ENCODE measurements around the gene IL32. TPM values are rescaled to one million over a fixed set of nuclear protein-coding genes. Genes with fewer than 3 reads are reported as not detected.
"Not testable (repeated sequence)": the region's sequence is repeated elsewhere in the genome, so short reads cannot be mapped to it uniquely, and the experiment has no call there.

The IL32 gene
- total and polyA plus RNA-seq, 4 donors: 18.2 to 137 (median 50.9) TPM

- no peak overlapping the region for H3K4me3 ChIP-seq (ENCODE audit: low read length in 2 of 2)
- H3K27ac ChIP-seq (ENCODE audit: low read depth in 1 of 2, low read length in 2 of 2): no peak overlapping the region
- no peaks in the 10 kb centered on the region for H3K27me3 ChIP-seq (ENCODE audit: control insufficient read depth in 1 of 2, insufficient read depth in 2 of 2, low read length in 1 of 2)
- 81 to 84% methylated on average over 7 of the region's 7 CpGs for WGBS, 2 donors
- ATAC-seq (ENCODE audit: low FRiP score) (no peak), DNase-seq (no peak)
- H3K36me3 ChIP-seq (ENCODE audit: control insufficient read depth in 1 of 2, insufficient read depth in 2 of 2, low read length in 1 of 2): no peaks in the 10 kb centered on the region
- no peaks in the 10 kb centered on the region for H3K9me3 ChIP-seq (ENCODE audit: control insufficient read depth, low read length)
- H3K4me1 ChIP-seq (ENCODE audit: control insufficient read depth in 1 of 2, insufficient read depth in 2 of 2, low read length in 2 of 2): no peaks in the 10 kb centered on the region
- intact Hi-C loops (cut with DNase I): no loop called here
These were observed 6.2 kb downstream of the IL32 start for GRCh38 chr16:3071655-3072054.

- ATAC-seq (ENCODE audit: low FRiP score): not testable (repeated sequence)
These were observed 6.7 kb downstream of the IL32 start for GRCh38 chr16:3072148-3072547.

GRCh38 chr16:3072576-3073263 lies 7.3 kb downstream of the IL32 start:
- H3K27ac ChIP-seq (ENCODE audit: low read depth in 1 of 2, low read length in 2 of 2); H3K4me3 ChIP-seq (ENCODE audit: low read length in 2 of 2); H3K27me3 ChIP-seq (ENCODE audit: control insufficient read depth in 1 of 2, insufficient read depth in 2 of 2, low read length in 1 of 2); H3K9me3 ChIP-seq (ENCODE audit: control insufficient read depth, low read length); ATAC-seq (ENCODE audit: low FRiP score); intact Hi-C loops (cut with DNase I); H3K36me3 ChIP-seq (ENCODE audit: control insufficient read depth in 1 of 2, insufficient read depth in 2 of 2, low read length in 1 of 2); H3K4me1 ChIP-seq (ENCODE audit: control insufficient read depth in 1 of 2, insufficient read depth in 2 of 2, low read length in 2 of 2); DNase-seq: not testable (repeated sequence)
- 60 to 63% methylated on average over 5 to 16 of the region's 18 CpGs for WGBS, 2 donors

More at GRCh38 chr16:3072148-3072547, 6.7 kb downstream of the IL32 start:
- intact Hi-C loops (cut with DNase I); H3K9me3 ChIP-seq (ENCODE audit: control insufficient read depth, low read length); H3K27me3 ChIP-seq (ENCODE audit: control insufficient read depth in 1 of 2, insufficient read depth in 2 of 2, low read length in 1 of 2); H3K4me1 ChIP-seq (ENCODE audit: control insufficient read depth in 1 of 2, insufficient read depth in 2 of 2, low read length in 2 of 2); DNase-seq; H3K4me3 ChIP-seq (ENCODE audit: low read length in 2 of 2); H3K27ac ChIP-seq (ENCODE audit: low read depth in 1 of 2, low read length in 2 of 2); H3K36me3 ChIP-seq (ENCODE audit: control insufficient read depth in 1 of 2, insufficient read depth in 2 of 2, low read length in 1 of 2): not testable (repeated sequence)
- 66 to 71% methylated on average over 3 of the region's 4 CpGs for WGBS, 2 donors

- Histone ChIP-seq H3K27me3 (ENCODE audit: control insufficient read depth in 1 of 2, insufficient read depth in 2 of 2, low read length in 1 of 2) (no peaks in the 10 kb centered on the region), H3K27ac (ENCODE audit: low read depth in 1 of 2, low read length in 2 of 2) (no peak overlapping the region), H3K9me3 (ENCODE audit: control insufficient read depth, low read length) (no peaks in the 10 kb centered on the region), H3K4me3 (ENCODE audit: low read length in 2 of 2) (no peak overlapping the region), H3K36me3 (ENCODE audit: control insufficient read depth in 1 of 2, insufficient read depth in 2 of 2, low read length in 1 of 2) (no peaks in the 10 kb centered on the region), H3K4me1 (ENCODE audit: control insufficient read depth in 1 of 2, insufficient read depth in 2 of 2, low read length in 2 of 2) (no peaks in the 10 kb centered on the region)
- intact Hi-C loops (cut with DNase I): no loop called here
- WGBS, 2 donors: 79 to 84% methylated on average over 7 of the region's 7 CpGs
- ATAC-seq (ENCODE audit: low FRiP score) (no peak), DNase-seq (no peak)
These were observed 8.0 kb downstream of the IL32 start for GRCh38 chr16:3073448-3073847.

- H3K4me3 ChIP-seq (ENCODE audit: low read length in 2 of 2): no peak overlapping the region
- no peaks in the 10 kb centered on the region for H3K4me1 ChIP-seq (ENCODE audit: control insufficient read depth in 1 of 2, insufficient read depth in 2 of 2, low read length in 2 of 2)
- no peaks in the 10 kb centered on the region for H3K36me3 ChIP-seq (ENCODE audit: control insufficient read depth in 1 of 2, insufficient read depth in 2 of 2, low read length in 1 of 2)
- H3K27me3 ChIP-seq (ENCODE audit: control insufficient read depth in 1 of 2, insufficient read depth in 2 of 2, low read length in 1 of 2): no peaks in the 10 kb centered on the region
- WGBS, 2 donors: 58 to 75% methylated on average over 9 of the region's 9 CpGs
- no peak for ATAC-seq (ENCODE audit: low FRiP score)
- no peak overlapping the region for H3K27ac ChIP-seq (ENCODE audit: low read depth in 1 of 2, low read length in 2 of 2)
- intact Hi-C loops (cut with DNase I): no loop called here
- no peak for DNase-seq
- H3K9me3 ChIP-seq (ENCODE audit: control insufficient read depth, low read length): no peaks in the 10 kb centered on the region
These were observed 9.6 kb downstream of the IL32 start for GRCh38 chr16:3074860-3075522.

- no peak overlapping the region for H3K4me3 ChIP-seq (ENCODE audit: low read length in 2 of 2)
- no peak overlapping the region for H3K27ac ChIP-seq (ENCODE audit: low read depth in 1 of 2, low read length in 2 of 2)
- H3K36me3 ChIP-seq (ENCODE audit: control insufficient read depth in 1 of 2, insufficient read depth in 2 of 2, low read length in 1 of 2): no peaks in the 10 kb centered on the region
- no peaks in the 10 kb centered on the region for H3K27me3 ChIP-seq (ENCODE audit: control insufficient read depth in 1 of 2, insufficient read depth in 2 of 2, low read length in 1 of 2)
- 26% methylated on average over 10 of the region's 10 CpGs for WGBS, 2 donors
- ATAC-seq (ENCODE audit: low FRiP score): peak; percentile 33
- no peak for DNase-seq
- intact Hi-C loops (cut with DNase I): no loop called here
- no peaks in the 10 kb centered on the region for H3K9me3 ChIP-seq (ENCODE audit: control insufficient read depth, low read length)
- H3K4me1 ChIP-seq (ENCODE audit: control insufficient read depth in 1 of 2, insufficient read depth in 2 of 2, low read length in 2 of 2): no peaks in the 10 kb centered on the region
These were observed 10.1 kb downstream of the IL32 start for GRCh38 chr16:3075523-3075915.

GRCh38 chr16:3075946-3076345 lies 10.5 kb downstream of the IL32 start:
- intact Hi-C loops (cut with DNase I); H3K4me3 ChIP-seq (ENCODE audit: low read length in 2 of 2); H3K9me3 ChIP-seq (ENCODE audit: control insufficient read depth, low read length); DNase-seq; H3K27ac ChIP-seq (ENCODE audit: low read depth in 1 of 2, low read length in 2 of 2); H3K36me3 ChIP-seq (ENCODE audit: control insufficient read depth in 1 of 2, insufficient read depth in 2 of 2, low read length in 1 of 2); H3K27me3 ChIP-seq (ENCODE audit: control insufficient read depth in 1 of 2, insufficient read depth in 2 of 2, low read length in 1 of 2); H3K4me1 ChIP-seq (ENCODE audit: control insufficient read depth in 1 of 2, insufficient read depth in 2 of 2, low read length in 2 of 2): not testable (repeated sequence)
- ATAC-seq (ENCODE audit: low FRiP score): peak; percentile 50
- WGBS, 2 donors: 88 to 89% methylated on average over 6 of the region's 6 CpGs

GRCh38 chr16:3076577-3076976 lies 11.1 kb downstream of the IL32 start:
- no peak for DNase-seq
- WGBS, 2 donors: 57 to 60% methylated on average over 6 of the region's 6 CpGs
- H3K4me1 ChIP-seq (ENCODE audit: control insufficient read depth in 1 of 2, insufficient read depth in 2 of 2, low read length in 2 of 2): no peaks in the 10 kb centered on the region
- H3K36me3 ChIP-seq (ENCODE audit: control insufficient read depth in 1 of 2, insufficient read depth in 2 of 2, low read length in 1 of 2): no peaks in the 10 kb centered on the region
- no peaks in the 10 kb centered on the region for H3K9me3 ChIP-seq (ENCODE audit: control insufficient read depth, low read length)
- no peaks in the 10 kb centered on the region for H3K27me3 ChIP-seq (ENCODE audit: control insufficient read depth in 1 of 2, insufficient read depth in 2 of 2, low read length in 1 of 2)
- intact Hi-C loops (cut with DNase I): no loop called here
- no peak for ATAC-seq (ENCODE audit: low FRiP score)
- no peak overlapping the region for H3K27ac ChIP-seq (ENCODE audit: low read depth in 1 of 2, low read length in 2 of 2)
- no peak overlapping the region for H3K4me3 ChIP-seq (ENCODE audit: low read length in 2 of 2)

- Histone ChIP-seq H3K4me1 (ENCODE audit: control insufficient read depth in 1 of 2, insufficient read depth in 2 of 2, low read length in 2 of 2) (no peaks in the 10 kb centered on the region), H3K36me3 (ENCODE audit: control insufficient read depth in 1 of 2, insufficient read depth in 2 of 2, low read length in 1 of 2) (no peaks in the 10 kb centered on the region), H3K9me3 (ENCODE audit: control insufficient read depth, low read length) (no peaks in the 10 kb centered on the region), H3K4me3 (ENCODE audit: low read length in 2 of 2) (no peak overlapping the region), H3K27ac (ENCODE audit: low read depth in 1 of 2, low read length in 2 of 2) (no peak overlapping the region), H3K27me3 (ENCODE audit: control insufficient read depth in 1 of 2, insufficient read depth in 2 of 2, low read length in 1 of 2) (no peaks in the 10 kb centered on the region)
- no peak for DNase-seq
- intact Hi-C loops (cut with DNase I): no loop called here
- no peak for ATAC-seq (ENCODE audit: low FRiP score)
- WGBS, 2 donors: 54 to 70% methylated on average over 17 of the region's 17 CpGs
These were observed 14.6 kb downstream of the IL32 start for GRCh38 chr16:3080024-3080423.
